ENCODE measurements around the gene MYO16.

MYO16 gene

DNA sequence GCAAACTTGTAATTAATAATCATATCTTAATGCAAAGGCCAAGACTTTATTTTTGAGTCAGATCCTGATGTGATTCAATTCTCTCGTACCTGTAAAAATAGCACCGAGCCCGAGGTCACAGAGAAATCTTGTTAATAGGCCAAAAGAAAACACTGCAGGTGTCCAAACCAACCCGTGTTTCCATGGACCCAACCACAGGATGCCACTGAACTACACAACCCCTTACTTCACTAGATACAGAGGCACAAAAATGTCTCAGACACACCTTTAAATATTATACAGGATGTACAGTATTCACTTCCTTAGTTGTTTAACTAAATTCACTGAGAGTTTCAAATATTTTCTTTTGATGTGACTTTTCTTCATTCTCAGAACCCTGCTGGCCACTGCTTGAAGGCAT is 530.9 kb downstream of the MYO16 start:
- no peak for DNase-seq

DNA sequence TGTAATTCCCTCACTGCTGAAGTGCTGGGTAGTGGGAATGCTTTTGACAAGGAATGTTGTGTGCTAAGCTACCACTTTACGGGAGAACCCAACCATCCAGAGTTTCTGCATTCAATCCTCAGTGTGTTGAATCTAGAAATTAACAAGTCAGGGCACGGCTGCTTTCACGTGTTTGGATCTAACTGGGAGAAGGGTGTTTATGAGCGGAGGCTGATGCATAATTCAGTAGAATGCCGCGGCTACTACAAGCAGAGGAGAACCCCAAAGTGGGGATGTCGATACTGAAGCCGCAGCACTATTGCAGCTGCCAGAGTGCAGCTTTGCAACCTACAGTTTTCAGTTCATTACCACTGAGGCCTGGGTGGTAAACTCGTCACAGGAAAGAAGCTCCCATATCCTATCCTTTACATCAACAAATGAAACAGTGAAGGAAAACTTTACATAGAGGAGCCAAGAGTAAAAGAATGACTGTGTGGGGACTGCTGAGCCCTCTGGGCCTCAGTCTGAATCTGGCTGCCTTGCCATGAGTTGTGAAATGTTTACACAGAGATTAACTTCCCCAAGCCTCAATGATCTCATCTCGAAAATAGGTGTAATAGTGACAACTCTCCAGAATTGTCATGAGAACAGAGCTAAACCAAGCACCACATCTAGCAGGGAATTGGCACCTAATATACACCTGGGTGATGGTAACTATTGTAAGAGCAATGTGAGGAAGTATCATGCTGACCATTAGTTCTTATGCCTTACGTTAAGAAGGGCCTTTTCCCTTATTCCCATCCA is 531.7 kb downstream of the MYO16 start:
- no peak for DNase-seq

- DNase-seq, result no peak
These were observed 533.0 kb downstream of the MYO16 start for GRCh38 chr13:109162248-109163036.

- no peak for DNase-seq
These were observed 533.6 kb downstream of the MYO16 start for GRCh38 chr13:109163037-109163379.

- no peak for DNase-seq
These were observed 536.0 kb downstream of the MYO16 start for GRCh38 chr13:109165417-109165904.

DNA sequence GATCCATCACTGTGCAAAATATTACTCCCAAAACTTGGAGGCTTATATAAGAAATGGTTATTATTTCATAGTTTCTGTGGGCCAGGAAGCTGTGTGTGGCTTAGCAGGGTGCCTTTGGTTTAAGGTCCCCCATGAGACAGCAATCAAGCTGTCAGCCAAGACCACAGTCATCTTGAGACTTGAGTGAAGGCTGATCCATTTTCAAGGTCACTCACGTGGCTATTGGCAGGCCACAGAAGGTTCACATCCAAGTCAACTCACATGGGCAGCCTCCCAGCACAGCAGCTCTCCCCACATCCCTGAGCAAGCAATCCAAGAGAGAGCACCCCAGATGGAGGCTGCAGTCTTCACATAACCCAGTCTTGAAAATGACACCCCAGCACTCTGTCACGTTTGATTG is 537.4 kb downstream of the MYO16 start:
- DNase-seq, result no peak

GRCh38 chr13:109172136-109172535 is 542.7 kb downstream of the MYO16 start:
- DNase-seq, result no peak

GRCh38 chr13:109175666-109176065 is 546.3 kb downstream of the MYO16 start:
- no peak for DNase-seq

DNA sequence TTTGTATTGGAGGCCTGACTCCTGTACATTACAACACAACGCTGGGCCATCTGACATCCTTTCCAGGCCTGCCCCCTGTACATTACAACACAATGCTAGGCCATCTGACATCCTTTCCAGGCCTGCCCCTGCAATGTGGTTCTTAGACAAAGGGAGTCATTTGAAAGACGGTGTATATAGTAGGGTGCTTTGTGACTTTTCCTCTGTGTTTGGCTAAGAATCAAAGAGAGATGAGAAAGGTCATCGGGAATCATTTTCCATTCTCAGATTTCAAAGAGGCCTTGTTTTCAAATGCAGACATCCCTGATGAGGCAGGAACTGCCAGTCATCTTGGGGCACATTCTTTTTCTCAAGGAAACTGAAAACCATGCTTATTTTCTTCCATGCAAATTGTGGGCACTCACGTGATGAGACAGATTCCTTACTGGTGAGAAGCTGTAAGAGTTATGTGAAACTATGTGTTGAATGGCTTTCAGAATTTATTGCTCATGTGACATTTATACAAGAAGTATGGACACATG is 551.6 kb downstream of the MYO16 start:
- no peak for DNase-seq

DNA sequence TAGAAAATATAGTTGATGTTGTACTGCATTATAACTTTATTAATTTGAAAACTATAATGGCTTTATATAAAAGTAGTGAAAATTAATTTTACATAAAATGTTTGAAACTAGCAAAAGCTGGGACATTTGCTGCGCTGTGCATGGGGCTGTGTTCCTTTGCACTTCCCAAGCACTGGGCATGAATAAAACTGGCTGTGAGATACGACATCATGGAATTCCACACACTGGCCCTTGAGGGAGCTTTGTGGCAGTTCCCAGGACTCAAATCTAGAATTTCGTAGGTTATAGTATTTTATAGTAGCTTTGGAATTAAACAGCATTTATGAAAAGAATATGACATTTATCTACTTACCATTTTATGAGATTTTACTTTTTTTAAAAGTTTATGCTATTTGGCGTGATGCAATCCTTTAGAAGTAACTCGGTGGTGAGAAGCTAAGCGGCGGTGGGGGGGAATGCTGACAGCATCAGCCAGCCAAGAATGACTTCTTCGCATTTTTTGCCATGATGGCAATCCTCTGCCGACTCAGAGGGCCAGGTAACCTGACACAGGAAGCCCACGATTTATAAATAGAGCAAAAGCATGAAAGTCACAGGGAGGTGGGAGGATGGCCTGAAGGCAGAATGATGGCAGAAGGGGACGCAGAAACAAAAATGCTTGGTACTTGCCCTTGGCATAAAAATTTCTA is 553.5 kb downstream of the MYO16 start:
- DNase-seq, result no peak

DNA sequence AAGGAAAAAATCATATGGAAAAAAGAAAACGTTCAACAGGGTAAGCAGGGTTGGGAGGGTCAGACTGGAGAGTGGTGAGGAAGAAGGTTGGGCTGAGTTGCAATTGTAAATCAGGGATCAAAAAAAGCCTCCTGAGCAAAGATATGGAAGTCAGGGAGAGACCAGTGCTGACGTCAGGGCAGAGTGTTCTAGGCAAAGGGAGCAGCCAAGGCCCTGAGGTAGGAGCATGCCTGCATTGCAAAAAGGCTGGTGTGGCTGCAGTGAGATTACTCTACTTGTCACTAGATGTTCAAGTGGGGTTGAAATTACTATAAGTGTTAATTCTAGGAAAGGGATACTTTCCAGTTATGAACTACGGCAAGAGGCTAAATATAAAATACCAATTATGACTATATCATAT is 562.0 kb downstream of the MYO16 start:
- peak in 1 of 2 experiments; percentile 64 for DNase-seq

- peak; percentile 48 to 77 for DNase-seq
These were observed 562.9 kb downstream of the MYO16 start for GRCh38 chr13:109192306-109192705.

DNA sequence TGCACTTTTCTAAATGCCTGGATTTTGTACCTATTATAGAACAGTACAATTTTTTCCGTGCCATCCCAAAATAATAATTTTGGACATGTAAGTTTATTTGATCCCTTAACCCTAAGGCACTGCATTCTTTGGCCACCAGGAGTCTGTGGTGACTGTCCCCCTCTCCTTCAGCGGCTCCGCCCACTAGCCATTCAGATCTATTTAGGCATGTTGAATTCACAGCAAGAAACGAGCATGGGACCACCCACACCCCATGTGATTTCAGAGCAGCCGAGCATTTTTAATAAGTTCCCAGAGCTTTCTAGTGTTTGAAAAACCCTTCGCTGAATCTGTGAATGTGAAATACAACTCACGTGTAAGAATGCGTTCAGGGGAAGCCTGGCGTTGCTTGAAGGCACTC is 567.5 kb downstream of the MYO16 start:
- DNase-seq, result peak in 1 of 2 experiments; percentile 4

DNA sequence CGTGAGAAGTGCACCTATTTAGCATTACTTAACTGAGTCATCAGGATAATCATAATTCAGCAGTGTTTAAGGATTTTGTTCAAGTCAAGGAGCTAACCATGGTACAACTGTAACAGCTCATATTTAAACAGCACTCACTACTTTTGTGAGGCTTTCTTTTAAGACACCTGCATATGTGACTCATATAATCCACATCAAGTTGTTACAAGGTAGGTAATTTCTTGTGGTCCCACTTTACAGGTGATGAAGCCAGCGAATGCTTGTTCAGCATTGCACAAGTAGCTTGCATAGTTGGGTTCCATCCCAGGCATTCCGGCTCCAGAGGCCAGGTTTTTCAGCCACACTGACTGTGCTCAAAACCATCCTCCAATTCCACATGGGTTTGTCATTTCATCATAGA is 569.2 kb downstream of the MYO16 start:
- no peak for DNase-seq

DNA sequence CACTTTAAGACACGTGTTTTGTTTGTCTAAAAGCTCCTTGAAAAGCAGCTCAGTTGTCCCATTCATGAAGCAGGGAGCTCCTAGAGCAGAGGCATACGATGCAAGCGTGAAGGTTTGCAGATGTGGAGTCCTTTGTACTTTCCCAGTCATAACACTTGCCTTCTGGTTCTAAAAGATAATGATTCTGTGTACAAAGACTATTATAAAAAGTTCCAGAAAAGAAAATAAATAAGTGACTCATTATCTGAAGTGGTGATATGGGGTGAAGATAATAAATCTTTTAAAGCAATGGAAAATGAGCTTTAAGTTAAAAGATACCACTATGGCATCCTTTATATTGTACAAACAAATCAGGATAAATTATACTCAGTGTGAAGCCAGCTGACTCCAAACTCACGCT is 569.9 kb downstream of the MYO16 start:
- DNase-seq, result no peak

DNA sequence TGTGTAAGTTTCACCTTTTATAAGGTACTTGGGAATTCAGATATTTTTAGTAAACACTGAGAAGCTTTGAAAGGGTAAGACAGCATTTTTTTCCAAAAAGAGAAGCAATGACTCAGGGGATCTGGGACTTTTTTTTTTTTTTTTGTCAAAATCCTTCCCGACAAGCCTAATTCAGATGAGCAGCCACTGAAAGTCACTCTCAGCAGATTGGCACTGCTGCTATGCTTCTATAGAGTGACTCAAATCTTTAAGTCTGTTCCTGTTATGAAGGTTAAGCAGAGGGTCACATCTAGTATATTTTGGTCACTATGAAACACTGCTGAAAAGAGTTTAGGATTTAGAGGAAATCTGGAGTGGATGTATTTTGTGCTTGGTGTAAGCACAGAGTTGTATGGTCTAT is 571.1 kb downstream of the MYO16 start:
- DNase-seq, result no peak

GRCh38 chr13:109203587-109203986 is 574.2 kb downstream of the MYO16 start:
- DNase-seq, result no peak

GRCh38 chr13:109204252-109204651 is 574.8 kb downstream of the MYO16 start:
- DNase-seq, result no peak

DNA sequence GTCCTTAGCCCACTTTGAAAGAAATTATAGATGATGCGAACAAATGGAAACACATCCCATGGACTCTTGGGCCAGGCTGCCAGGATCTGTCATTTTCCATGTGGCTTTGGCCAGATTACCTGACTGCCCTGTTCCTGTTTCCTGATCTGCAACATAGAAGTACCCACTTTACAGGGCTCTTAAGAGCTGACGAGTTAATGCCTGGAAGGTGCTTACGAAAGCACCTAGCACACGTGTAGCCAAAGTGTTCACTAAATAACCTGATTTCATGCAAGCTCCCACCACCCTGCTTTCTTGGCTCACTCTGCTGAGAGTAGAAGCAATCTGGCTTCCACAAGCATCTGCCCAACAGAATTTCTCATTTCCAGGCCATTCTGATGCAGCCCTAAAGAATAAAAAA is 575.2 kb downstream of the MYO16 start:
- no peak for DNase-seq

DNA sequence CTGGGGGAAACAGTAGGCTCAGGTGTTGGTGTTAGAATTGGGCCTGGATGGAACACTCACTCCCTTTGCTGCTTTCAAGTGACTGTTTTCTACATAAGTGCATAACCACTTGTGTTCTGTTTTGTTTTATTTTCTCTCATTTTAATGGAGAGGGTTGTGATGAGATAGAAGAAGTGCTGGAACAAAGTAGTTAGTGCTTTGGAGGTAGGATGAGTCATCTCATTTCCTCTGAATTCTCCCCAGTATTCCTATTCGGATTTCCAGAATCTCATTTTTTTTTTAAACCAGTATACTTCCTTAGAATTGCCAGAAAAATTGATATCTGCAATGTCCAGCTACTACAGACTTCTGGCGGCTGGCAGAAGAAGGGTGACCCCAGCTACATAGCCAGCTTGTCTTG is 575.9 kb downstream of the MYO16 start:
- DNase-seq, result no peak

DNA sequence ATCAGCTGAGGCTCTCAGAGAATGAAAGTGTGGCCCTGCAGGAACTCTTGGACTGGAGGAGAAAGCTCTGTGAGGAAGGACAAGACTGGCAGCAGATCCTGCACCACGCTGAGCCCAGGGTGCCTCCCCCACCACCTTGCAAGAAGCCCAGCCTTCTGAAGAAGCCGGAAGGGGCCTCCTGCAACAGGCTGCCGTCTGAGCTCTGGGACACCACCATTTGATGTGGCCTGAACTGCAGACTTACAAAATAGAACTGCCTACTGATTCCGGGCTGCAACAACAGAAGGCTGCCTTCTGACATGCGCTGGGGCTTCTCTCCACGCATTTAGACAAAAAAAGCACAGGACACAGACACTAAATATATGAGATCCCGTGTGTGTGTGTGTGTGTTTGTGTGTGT is 577.2 kb downstream of the MYO16 start:
- DNase-seq, result no peak

DNA sequence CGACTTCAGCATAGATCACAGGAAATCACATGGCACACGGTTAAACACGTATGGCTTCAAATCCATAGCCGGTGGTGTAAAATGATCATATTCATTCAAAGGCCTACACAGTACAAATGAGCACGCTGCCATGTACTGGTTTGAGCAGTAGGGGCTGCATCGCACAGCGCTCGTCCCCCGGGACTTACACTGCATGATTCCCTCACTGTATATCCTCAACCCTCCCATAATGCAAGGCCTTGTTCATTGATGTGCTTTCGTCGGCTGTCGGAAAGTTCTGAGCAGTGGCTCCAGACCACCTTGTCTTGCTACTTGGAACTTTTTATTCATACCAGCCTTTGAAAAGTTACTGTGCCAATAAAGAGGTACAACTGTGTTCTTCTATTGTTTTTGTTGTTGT is 578.2 kb downstream of the MYO16 start:
- DNase-seq, result no peak

DNA sequence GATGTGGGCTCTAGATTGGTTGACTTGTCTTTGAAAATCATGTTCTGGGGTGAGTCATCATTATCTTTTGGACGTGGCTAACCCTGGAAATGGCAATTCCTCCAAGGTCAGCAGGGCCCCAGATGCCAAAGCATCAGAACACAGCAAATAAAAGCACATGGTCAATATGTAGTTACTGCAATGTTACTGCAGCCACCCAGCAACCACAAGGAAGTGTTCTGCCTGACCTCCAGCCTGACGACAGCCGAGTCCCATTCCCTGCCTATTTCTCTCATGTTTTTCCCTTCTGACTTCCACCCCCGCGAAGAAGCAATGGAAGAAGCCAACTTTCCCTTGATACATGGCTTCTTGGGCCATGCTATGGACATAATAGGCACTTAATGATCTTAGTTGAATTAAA is 579.1 kb downstream of the MYO16 start:
- no peak for DNase-seq

DNA sequence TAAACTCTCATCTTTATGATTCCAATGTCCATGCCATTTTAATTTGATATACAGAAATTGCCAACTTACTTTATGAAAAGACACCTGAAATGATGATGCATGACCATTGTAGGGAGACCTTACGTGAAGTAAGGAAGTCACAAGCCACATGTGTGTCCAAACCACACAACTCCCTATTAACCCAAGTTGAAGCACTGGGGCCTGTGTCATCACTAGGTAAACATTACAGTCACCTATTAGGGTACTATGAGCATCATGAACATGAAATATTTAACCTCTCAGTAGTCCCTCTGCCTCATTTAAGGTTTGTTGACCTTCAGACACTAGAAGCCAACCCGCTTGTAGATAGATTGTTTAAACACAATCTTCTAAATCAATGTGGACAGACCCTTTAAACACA is 580.1 kb downstream of the MYO16 start:
- no peak for DNase-seq
